GM15510 (cell line): ENCODE measurements around the gene CYBC1.
A peak's percentile ranks its signal among the peaks of the same experiment; 100 is the strongest.

Experiments used
- POLR2A ChIP-seq: IDR thresholded peaks from 3 replicates; pipeline ENCODE4 v1.6.1; 2011; ENCODE audit warnings: borderline replicate concordance; ENCODE audit not compliant: insufficient read length; ENCODE audit errors: extremely low read depth

Gene CYBC1

GRCh38 chr17:82435103-82435502, 15.4 kb downstream of the CYBC1 start:
- TF ChIP-seq POLR2A, result no peak

- TF ChIP-seq POLR2A, result no peak
These were observed 16.4 kb downstream of the CYBC1 start for GRCh38 chr17:82434216-82434565.

- no peak for TF ChIP-seq POLR2A
These were observed 16.9 kb downstream of the CYBC1 start for GRCh38 chr17:82433560-82434215.

GRCh38 chr17:82432017-82432416, 18.5 kb downstream of the CYBC1 start:
- no peak for TF ChIP-seq POLR2A

GRCh38 chr17:82429824-82430223, 20.7 kb downstream of the CYBC1 start:
- no peak for TF ChIP-seq POLR2A

GRCh38 chr17:82428546-82428945, 22.0 kb downstream of the CYBC1 start:
- no peak for TF ChIP-seq POLR2A

GRCh38 chr17:82424863-82425159, 25.7 kb downstream of the CYBC1 start:
- no peak for TF ChIP-seq POLR2A

GRCh38 chr17:82424001-82424862, 26.3 kb downstream of the CYBC1 start:
- no peak for TF ChIP-seq POLR2A

- TF ChIP-seq POLR2A, result no peak
These were observed 31.0 kb downstream of the CYBC1 start for GRCh38 chr17:82419540-82419939.

- peak; percentile 66 for TF ChIP-seq POLR2A
These were observed 32.3 kb downstream of the CYBC1 start, which contains the start of the genes HEXD and OGFOD3 for GRCh38 chr17:82418001-82418986. Gene HEXD, plus strand, starts transcription at chr17:82418347. Its CDS starts 1,453 bp downstream, at chr17:82419800. Gene OGFOD3, minus strand, starts transcription at chr17:82418586. Its CDS starts 101 bp downstream, at chr17:82418485.

GRCh38 chr17:82416771-82417170, 33.8 kb downstream of the CYBC1 start:
- TF ChIP-seq POLR2A, result no peak

- no peak for TF ChIP-seq POLR2A
These were observed 34.3 kb downstream of the CYBC1 start for GRCh38 chr17:82416264-82416663.

GRCh38 chr17:82415786-82416185, 34.8 kb downstream of the CYBC1 start:
- TF ChIP-seq POLR2A, result no peak

- TF ChIP-seq POLR2A, result no peak
These were observed 35.2 kb downstream of the CYBC1 start for GRCh38 chr17:82415336-82415735.

GRCh38 chr17:82414548-82415281, 35.8 kb downstream of the CYBC1 start:
- no peak for TF ChIP-seq POLR2A
